CD4-positive, alpha-beta T cell treated with Interleukin-17A for 1 hour (primary cell): ENCODE data around the gene TMEM106C.
"Not testable (repeated sequence)": the region's sequence is repeated elsewhere in the genome, so short reads cannot be mapped to it uniquely, and the experiment has no call there.

Source experiments
- DNase-seq: peaks from one replicate; pipeline ENCODE4 v3.0.0-alpha.2; 2020

Gene TMEM106C

GRCh38 chr12:47950856-47951468 lies 12.4 kb upstream of the TMEM106C start:
- DNase-seq, result no peak

- DNase-seq, result no peak
Measured at GRCh38 chr12:47954058-47954457, 9.3 kb upstream of the TMEM106C start.

- no peak for DNase-seq
Measured at GRCh38 chr12:47954467-47955045, 8.8 kb upstream of the TMEM106C start.

- no peak for DNase-seq
Measured at GRCh38 chr12:47955059-47955458, 8.3 kb upstream of the TMEM106C start.

GRCh38 chr12:47957671-47958070 lies 5.7 kb upstream of the TMEM106C start:
- DNase-seq, result not testable (repeated sequence)

- DNase-seq, result no peak
Measured at GRCh38 chr12:47962198-47962597, 1.2 kb upstream of the TMEM106C start.

- DNase-seq, result peak; percentile 12
Measured at GRCh38 chr12:47964106-47964728, 821 bp downstream of the TMEM106C start.

GRCh38 chr12:47965581-47965980 lies 2.2 kb downstream of the TMEM106C start:
- DNase-seq, result no peak

GRCh38 chr12:47967461-47968321 lies 4.3 kb downstream of the TMEM106C start:
- DNase-seq, result no peak

- no peak for DNase-seq
Measured at GRCh38 chr12:47969845-47970244, 6.4 kb downstream of the TMEM106C start.

- DNase-seq, result no peak
Measured at GRCh38 chr12:47970843-47971242, 7.4 kb downstream of the TMEM106C start.

- DNase-seq, result no peak
Measured at GRCh38 chr12:47972895-47973294, 9.5 kb downstream of the TMEM106C start.

GRCh38 chr12:47973870-47974269 lies 10.5 kb downstream of the TMEM106C start:
- no peak for DNase-seq

- DNase-seq, result no peak
Measured at GRCh38 chr12:47975036-47975620, 11.7 kb downstream of the TMEM106C start.

GRCh38 chr12:47975816-47976215 lies 12.4 kb downstream of the TMEM106C start:
- no peak for DNase-seq

- no peak for DNase-seq
Measured at GRCh38 chr12:47977046-47977771, 13.8 kb downstream of the TMEM106C start.

- no peak for DNase-seq
Measured at GRCh38 chr12:47977772-47978597, 14.6 kb downstream of the TMEM106C start.

- no peak for DNase-seq
Measured at GRCh38 chr12:47978598-47978873, 15.1 kb downstream of the TMEM106C start.

GRCh38 chr12:47979166-47979565 lies 15.8 kb downstream of the TMEM106C start:
- DNase-seq, result no peak

GRCh38 chr12:47979686-47980085 lies 16.3 kb downstream of the TMEM106C start:
- no peak for DNase-seq

GRCh38 chr12:47980197-47980596 lies 16.8 kb downstream of the TMEM106C start:
- DNase-seq, result no peak
